DMS53 (cell line): Measurements from ENCODE around the gene PIK3CD.
"Not testable (repeated sequence)": the region's sequence is repeated elsewhere in the genome, so short reads cannot be mapped to it uniquely, and the experiment has no call there.

Source experiments
- DNase-seq: peaks from one replicate; lab custom pipeline; 2025; lab: John Stamatoyannopoulos, UW

The PIK3CD gene

GRCh38 chr1:9621032-9621431, 30.5 kb upstream of the PIK3CD start:
- no peak for DNase-seq

GRCh38 chr1:9624081-9624480, 27.4 kb upstream of the PIK3CD start:
- DNase-seq = no peak

- not testable (repeated sequence) for DNase-seq
Measured at GRCh38 chr1:9625030-9625429, 26.5 kb upstream of the PIK3CD start.

GRCh38 chr1:9626201-9626608, 25.3 kb upstream of the PIK3CD start:
- DNase-seq = no peak

- no peak for DNase-seq
Measured at GRCh38 chr1:9628541-9629444, 22.7 kb upstream of the PIK3CD start.

- DNase-seq = no peak
Measured at GRCh38 chr1:9629445-9630201, 21.9 kb upstream of the PIK3CD start.

GRCh38 chr1:9630331-9631111, 21.0 kb upstream of the PIK3CD start:
- no peak for DNase-seq

GRCh38 chr1:9631613-9632012, 19.9 kb upstream of the PIK3CD start:
- no peak for DNase-seq

GRCh38 chr1:9633493-9633892, 18.0 kb upstream of the PIK3CD start:
- no peak for DNase-seq

- no peak for DNase-seq
Measured at GRCh38 chr1:9634582-9634981, 16.9 kb upstream of the PIK3CD start.

- DNase-seq = no peak
Measured at GRCh38 chr1:9639227-9639626, 12.3 kb upstream of the PIK3CD start.

GRCh38 chr1:9643351-9644256, 7.9 kb upstream of the PIK3CD start:
- DNase-seq = no peak

GRCh38 chr1:9646037-9646436, 5.5 kb upstream of the PIK3CD start:
- DNase-seq = no peak

GRCh38 chr1:9648171-9648570, 3.4 kb upstream of the PIK3CD start:
- no peak for DNase-seq

- DNase-seq = no peak
Measured at GRCh38 chr1:9649769-9650168, 1.8 kb upstream of the PIK3CD start.

GRCh38 chr1:9651220-9651564, 339 bp upstream of the PIK3CD start:
- no peak for DNase-seq

- no peak for DNase-seq
Measured at GRCh38 chr1:9652379-9653209, 1.1 kb downstream of the PIK3CD start.

- DNase-seq = no peak
Measured at GRCh38 chr1:9653210-9653490, 1.6 kb downstream of the PIK3CD start.

GRCh38 chr1:9653491-9654050, 2.0 kb downstream of the PIK3CD start:
- DNase-seq = no peak

- no peak for DNase-seq
Measured at GRCh38 chr1:9654051-9654833, 2.7 kb downstream of the PIK3CD start.
